GM21381 (cell line): ENCODE measurements around the gene PARP4.
"Not testable (repeated sequence)": the region's sequence is repeated elsewhere in the genome, so short reads cannot be mapped to it uniquely, and the experiment has no call there.

Experiments used
- ATAC-seq: cut with Tn5 transposase; IDR thresholded peaks from one replicate; pipeline ENCODE4 v1.9.1; 2021; ENCODE audit warnings: mild to moderate bottlenecking, moderate library complexity; ENCODE audit not compliant: unreplicated experiment

PARP4 gene

DNA sequence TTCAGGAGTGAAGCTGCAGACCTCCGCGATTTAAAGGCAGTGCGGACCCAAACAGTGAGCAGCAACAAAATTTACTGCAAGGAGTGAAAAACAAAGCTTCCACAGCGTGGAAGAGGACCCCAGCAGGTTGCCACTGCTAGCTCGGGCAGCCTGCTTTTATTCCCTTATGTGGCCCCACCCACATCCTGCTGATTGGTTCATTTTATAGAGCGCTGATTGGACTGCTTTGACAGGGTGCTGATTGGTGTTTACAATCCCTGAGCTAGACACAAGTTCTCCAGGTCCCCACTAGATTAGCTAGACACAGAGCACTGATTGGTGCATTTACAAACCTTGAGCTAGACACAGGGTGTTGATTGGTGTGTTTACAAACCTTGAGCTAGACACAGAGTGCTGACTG, 6.3 kb downstream of the PARP4 start:
- not testable (repeated sequence) for ATAC-seq

GRCh38 chr13:24505756-24506155, 6.8 kb downstream of the PARP4 start:
- ATAC-seq = no peak

- no peak for ATAC-seq
These were observed 7.3 kb downstream of the PARP4 start for GRCh38 chr13:24505256-24505655.

- ATAC-seq = no peak
These were observed 9.2 kb downstream of the PARP4 start for GRCh38 chr13:24503379-24503696.

DNA sequence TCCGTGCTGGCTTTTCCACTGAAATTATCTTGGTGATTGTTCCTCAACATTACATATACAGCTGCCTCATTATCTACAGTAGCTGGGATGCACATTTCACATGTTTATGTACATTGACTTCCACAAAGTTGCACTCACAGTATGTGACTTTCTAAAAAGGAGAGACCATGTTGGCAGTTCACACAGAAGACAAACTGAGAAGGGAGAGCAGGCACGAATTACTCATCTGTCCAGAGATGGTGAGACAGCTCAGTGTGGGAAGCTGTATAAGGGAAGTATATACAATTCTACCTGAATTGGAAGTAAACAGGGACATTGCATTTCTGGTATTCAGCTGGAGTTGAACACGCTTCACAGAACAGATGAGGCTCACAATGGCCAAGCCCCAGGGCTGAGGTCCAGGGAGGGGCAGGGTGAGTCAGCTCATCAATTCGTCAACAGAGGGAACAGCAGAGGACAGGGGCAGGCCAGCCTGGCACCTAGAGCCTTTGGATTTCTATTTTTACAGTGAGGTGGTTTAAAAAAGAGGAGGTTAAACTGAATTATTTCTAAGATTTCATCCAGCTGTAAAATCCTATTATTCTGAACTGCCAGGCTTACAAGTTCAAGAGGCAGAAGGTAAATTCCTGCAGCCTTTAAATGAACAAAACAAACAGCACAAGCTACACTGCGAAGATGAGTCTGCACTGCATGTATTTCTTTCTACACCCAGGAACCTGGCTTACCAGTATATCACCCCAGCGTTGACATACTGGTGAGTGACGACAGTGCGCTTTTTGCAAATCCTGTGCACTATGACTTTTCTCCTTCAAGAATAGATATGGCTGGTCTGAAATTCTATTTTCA, 9.8 kb downstream of the PARP4 start:
- ATAC-seq = no peak

DNA sequence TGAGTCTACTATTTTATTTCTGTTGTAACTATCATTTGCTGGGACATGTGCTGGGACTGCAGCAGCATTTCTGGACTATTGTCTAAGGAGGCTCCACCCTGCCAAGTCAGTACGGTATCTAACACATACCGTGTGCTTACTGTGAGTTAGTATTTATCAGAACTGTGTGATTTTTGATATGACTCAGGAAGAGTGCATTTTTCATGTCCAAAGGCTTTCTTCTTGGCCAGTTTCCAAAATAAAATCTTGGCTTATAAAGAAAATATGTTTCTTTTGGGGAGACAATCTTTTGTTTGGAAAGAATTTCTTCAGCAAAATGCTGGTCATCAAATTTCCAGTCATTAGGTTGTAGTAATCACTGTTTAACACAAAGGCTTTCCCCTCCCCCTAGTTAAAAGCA, 11.6 kb downstream of the PARP4 start:
- ATAC-seq = no peak

DNA sequence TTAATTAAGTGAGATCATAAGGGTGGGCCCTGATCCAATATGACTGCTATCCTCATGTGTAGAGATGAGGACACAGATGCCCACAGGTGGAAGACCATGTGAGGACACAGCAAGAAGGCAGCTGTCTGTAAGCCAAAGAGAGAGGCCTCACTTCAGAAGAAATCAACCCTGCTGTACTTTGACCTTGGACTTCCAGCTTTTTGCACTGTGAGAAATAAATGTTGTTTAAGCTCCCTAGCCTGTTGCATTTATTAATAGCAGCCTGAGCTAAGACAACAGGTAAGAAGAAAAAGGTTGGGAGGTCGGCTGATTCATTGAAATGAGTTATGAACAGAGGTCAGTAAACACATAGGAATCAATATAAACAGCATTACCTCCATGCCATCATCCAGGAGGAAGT, 14.8 kb downstream of the PARP4 start:
- ATAC-seq = no peak

DNA sequence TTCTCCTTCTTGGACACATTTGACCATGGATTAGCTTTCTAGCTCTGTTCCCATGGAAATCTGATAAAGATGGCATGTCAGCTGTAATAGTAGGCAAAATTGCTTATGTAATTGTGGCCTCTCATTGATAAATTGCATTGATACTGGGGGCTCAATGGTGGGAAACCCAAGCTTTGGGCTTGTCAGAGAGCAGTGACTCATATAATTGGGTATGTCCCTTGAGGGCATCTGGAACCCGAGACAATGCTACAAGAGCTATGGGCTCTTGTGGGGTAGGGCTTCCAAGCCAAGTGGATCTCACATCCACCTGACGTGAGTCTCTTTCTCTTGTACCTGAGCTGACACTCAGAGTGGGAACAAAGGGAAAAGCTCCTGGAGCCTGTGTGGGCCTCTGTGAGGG, 16.3 kb downstream of the PARP4 start:
- ATAC-seq = not testable (repeated sequence)

- ATAC-seq = no peak
These were observed 17.3 kb downstream of the PARP4 start for GRCh38 chr13:24495151-24495729.

DNA sequence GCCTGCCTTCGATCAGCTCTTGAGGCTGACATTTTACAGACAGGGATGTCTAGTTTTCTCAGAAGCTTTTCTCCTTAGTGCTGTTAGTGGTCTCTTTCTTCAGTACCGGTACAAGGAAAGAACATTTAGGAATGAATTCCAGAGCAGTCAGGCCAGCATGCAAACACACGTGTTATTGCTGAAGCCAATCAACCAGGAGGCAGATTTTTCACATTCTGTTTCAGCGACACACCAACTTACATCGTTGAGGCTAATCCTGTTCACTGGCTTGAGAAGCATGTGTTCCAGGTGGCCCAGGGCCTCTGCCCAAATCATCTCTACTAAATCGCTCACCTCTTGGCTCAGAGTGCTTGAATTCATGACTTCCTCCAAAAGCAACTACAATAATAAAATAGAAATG, 19.2 kb downstream of the PARP4 start:
- ATAC-seq = no peak

GRCh38 chr13:24491845-24492244, 20.7 kb downstream of the PARP4 start:
- ATAC-seq = no peak

GRCh38 chr13:24489721-24490120, 22.9 kb downstream of the PARP4 start:
- ATAC-seq = no peak

GRCh38 chr13:24488092-24488491, 24.5 kb downstream of the PARP4 start:
- ATAC-seq = not testable (repeated sequence)

DNA sequence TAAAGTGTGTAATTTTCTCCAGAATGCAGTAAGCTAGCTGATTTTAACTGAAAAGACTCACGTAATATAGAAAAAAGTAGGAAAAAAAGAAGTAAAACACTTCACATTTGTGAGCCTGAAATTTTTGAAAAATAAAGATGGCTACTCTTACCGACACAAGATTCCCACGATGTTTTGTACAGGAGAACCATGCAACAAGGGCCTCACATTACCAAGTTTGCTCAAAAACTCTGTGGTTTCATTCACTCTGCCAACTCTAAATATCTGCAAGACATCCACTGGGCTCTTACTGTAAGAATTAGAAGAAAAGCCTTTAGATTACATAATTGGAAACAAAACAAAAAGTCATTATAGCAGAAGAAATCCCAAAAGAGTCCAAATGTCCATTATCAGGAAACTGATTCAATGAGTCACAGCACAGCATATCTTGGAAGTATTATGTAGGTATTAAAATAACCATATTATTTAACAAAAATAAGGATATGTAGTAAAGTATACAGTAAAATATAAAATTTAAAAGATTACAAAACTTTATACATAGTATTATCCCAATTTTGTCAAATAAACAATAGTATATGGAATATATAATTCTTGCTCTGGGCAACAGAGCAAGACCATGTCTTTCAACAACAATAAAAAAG, 26.4 kb downstream of the PARP4 start:
- ATAC-seq = not testable (repeated sequence)

DNA sequence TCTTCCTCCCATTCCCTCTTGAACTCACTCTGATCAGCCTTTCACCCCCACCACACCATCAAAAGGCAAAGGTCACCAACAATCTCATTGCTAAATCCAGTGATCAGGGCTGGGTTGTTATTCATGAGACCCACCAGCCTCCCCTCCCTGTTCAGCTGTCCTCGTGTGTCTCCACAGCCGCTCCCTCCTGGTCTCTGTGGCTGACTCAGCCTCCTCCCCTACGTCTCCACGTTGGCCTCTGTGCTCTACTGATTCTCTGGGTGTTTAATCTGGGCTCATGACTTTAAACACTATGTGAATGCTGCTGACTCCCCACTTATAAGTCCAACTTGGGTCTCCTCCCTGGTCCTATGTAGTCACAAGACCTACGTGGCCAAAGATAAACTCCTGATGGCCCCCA, 38.9 kb downstream of the PARP4 start:
- ATAC-seq = no peak

- not testable (repeated sequence) for ATAC-seq
These were observed 40.4 kb downstream of the PARP4 start for GRCh38 chr13:24472129-24472528.

DNA sequence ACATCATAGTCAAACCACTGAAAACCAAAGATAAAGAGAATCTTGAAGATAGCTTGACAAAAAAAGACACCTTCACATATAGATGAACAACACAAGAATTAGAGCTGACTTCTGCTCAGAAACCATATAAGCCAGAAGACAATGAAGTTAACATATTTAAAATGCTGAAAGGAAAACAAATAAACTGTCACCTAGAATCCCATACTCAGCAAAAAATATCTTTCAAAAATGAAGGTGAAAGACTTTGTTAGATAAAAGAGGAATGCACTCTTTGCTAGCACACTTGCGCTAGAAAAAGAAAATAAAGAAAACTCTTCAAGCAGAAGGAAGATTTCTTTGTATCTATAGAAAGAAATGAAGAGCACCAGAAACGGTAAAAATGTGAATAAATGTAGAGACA, 49.5 kb downstream of the PARP4 start:
- ATAC-seq = no peak

- ATAC-seq = no peak
These were observed 52.3 kb downstream of the PARP4 start for GRCh38 chr13:24460256-24460655.

DNA sequence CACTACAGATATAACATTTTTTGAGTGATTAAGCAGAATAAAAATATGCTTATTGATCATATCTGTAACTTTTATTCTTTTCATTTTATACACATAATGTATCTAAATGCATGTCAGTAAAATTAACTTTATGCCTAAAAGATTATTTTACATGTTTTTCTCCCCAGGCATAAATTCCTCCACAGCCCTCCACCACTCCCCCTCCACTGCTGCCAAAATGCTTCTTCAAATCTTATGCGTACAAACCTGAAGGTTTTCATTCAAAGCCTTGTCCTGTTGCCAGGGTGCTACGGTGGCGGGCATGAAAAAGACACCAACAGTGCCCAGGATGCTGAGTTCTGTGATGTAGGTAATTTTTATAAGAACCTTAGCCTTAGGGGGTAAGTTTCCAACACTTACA, 52.9 kb downstream of the PARP4 start:
- ATAC-seq = no peak

- ATAC-seq = no peak
These were observed 53.3 kb downstream of the PARP4 start for GRCh38 chr13:24459234-24459633.

DNA sequence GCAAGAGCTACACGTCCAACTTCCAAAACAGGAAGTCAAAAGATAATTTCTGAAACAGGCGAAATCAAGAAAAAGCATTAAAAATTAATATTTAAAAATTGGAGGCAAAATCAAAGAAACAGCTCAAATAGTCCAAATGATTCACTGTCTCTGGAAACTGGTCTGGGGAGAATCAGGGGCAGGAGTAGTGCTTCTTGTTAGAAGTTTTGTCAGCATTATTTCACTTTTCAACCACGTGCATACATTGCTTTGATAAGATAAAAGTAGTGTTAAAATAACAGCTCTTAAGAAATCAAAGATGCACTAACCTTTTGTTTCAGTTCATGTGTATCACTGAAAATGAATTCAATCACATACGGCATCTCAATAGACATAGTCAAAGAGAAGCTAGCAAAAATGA, 53.8 kb downstream of the PARP4 start:
- ATAC-seq = no peak

DNA sequence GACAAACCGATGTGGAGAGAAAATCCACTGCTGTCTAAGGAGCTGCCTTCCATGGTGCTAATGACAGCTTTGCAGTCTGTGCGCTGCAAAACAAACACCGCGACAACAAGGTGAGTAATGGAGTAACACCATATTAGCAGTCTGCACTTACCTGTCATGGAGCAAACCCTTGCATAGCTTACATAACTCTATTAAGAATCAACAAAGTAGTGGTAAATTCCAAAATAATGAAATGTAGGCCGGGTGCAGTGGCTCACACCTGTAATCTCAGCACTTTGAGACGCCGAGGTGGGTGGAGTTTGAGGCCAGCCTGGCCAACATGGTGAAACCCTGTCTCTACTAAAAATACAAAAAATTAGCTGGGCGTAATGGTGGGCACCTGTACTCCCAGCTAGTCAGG, 56.2 kb downstream of the PARP4 start:
- no peak for ATAC-seq
